Transverse colon (tissue), 4 donors: ENCODE data around the gene DMD. TPM values are rescaled to one million over a fixed set of nuclear protein-coding genes. Genes with fewer than 3 reads are reported as not detected.

Experiments
- DNase-seq: peaks from one replicate; pipeline ENCODE4 v3.0.0-alpha.2; 2019
- H3K27ac ChIP-seq, 4 donors: fragments of 200-600 bp; sonication (generic); 2 replicates each; pipeline ENCODE4 v1.5.1; 2016 to 2018; ENCODE audit warnings: inconsistent platforms in 4 of 4
- H3K27me3 ChIP-seq: fragments of 200-600 bp; sonication (generic); 2 replicates; pipeline ENCODE4 v1.5.1; 2017; ENCODE audit warnings: inconsistent platforms
- H3K36me3 ChIP-seq, 4 donors: fragments of 200-600 bp; sonication (generic); 2 replicates each; pipeline ENCODE4 v1.5.1; 2017 to 2019; ENCODE audit warnings: inconsistent platforms in 4 of 4
- H3K4me1 ChIP-seq, 4 donors: fragments of 200-600 bp; sonication (generic); 2 replicates each; pipeline ENCODE4 v1.5.1; 2017 to 2020; ENCODE audit warnings: inconsistent platforms in 4 of 4
- H3K4me3 ChIP-seq, 4 donors: fragments of 200-600 bp; sonication (generic); 1 replicate in 1 of 4; 2 replicates in 3 of 4; pipeline versions ENCODE4 v1.5.1 to v1.6.1; 2017 to 2019; ENCODE audit warnings: inconsistent platforms in 4 of 4
- H3K9me3 ChIP-seq, 2 donors: fragments of 200-600 bp; sonication (generic); 2 replicates each; pipeline ENCODE4 v1.5.1; 2017 to 2019; ENCODE audit warnings: inconsistent platforms in 2 of 2
- EP300 ChIP-seq: sonication (generic); formaldehyde crosslinking; IDR thresholded peaks from one replicate; pipeline ENCODE4 v1.6.1; 2017; ENCODE audit warnings: antibody characterized with exemption, low read depth
- POLR2A ChIP-seq: fragments of 450-650 bp; IDR thresholded peaks from one replicate; pipeline ENCODE4 v1.6.1; 2016; ENCODE audit warnings: antibody characterized with exemption, mild to moderate bottlenecking, moderate library complexity
- POLR2AphosphoS5 ChIP-seq, 3 donors: sonication (generic); formaldehyde crosslinking; IDR thresholded peaks; one replicate each; pipeline ENCODE4 v1.6.1; 2016; ENCODE audit warnings: antibody characterized with exemption in 3 of 3
- WGBS, 2 donors: methylation state at CpG; one replicate each; pipeline ENCODE4 v1.1.5; 2018; ENCODE audit warnings: low coverage in 1 of 2; 5-methylcytosine and 5-hydroxymethylcytosine counted together
- in situ Hi-C, 4 donors: fragments of 200-750 bp; cut with MboI; loops; one replicate each; pipeline versions ENCODE4 v1.15.0 to v1.15.1; 2017; ENCODE audit warnings: low sequenced_read_pairs in 3 of 4, low pct_ligation_motif_present in 1 of 4, low pct_unique_long_range_greater_than_20kb in 1 of 4
- intact Hi-C: fragments of 100-400 bp; cut with DNase I; formaldehyde crosslinking; loops from one replicate; pipeline ENCODE4 v1.15.1; 2023; ENCODE audit warnings: low total_unique reads
- total RNA-seq, 4 donors: library from RNA; depleted of rRNA; stranded (reverse); fragments of >200 nt; gene quantifications; one replicate each; pipeline ENCODE4 v1.1.0, GENCODE V29; 2016
- TF ChIP-seq, protein P1 (sequence below), 5 experiments: fragments of 200-600 bp in 3 of 5; fragments of 450-650 bp in 2 of 5; sonication (generic) in 3 of 5; IDR thresholded peaks; 1 replicate in 2 of 5; 2 replicates in 3 of 5; pipeline ENCODE4 v1.5.1; 2016 to 2017; ENCODE audit warnings: antibody characterized with exemption in 5 of 5, inconsistent platforms in 3 of 5, mild to moderate bottlenecking in 2 of 5, moderate library complexity in 1 of 5

Gene DMD
- total RNA-seq, 4 donors from 2014 or later, result 20.9 to 44.6 (median 32.5) TPM

- H3K4me1 ChIP-seq, result no peaks in the 10 kb centered on the region
- no peak for DNase-seq
- in situ Hi-C loops (no loop called here), intact Hi-C loops (no loop called here)
- 49 to 71% methylated on average over 1 to 2 of the region's 2 CpGs for WGBS, 2 donors
- no peak overlapping the region for H3K4me3 ChIP-seq
- no peak for TF ChIP-seq EP300
- H3K27me3 ChIP-seq, result no peaks in the 10 kb centered on the region
- H3K36me3 ChIP-seq, result no peaks in the 10 kb centered on the region
- no peaks in the 10 kb centered on the region for H3K9me3 ChIP-seq
- no peak overlapping the region for H3K27ac ChIP-seq
These were observed 55.1 kb downstream of the DMD start for GRCh38 chrX:33156152-33156726.

GRCh38 chrX:33149580-33149979, 61.8 kb downstream of the DMD start:
- H3K9me3 ChIP-seq, result no peaks in the 10 kb centered on the region
- no peaks in the 10 kb centered on the region for H3K27me3 ChIP-seq
- H3K4me3 ChIP-seq, result no peak overlapping the region
- no peak for TF ChIP-seq POLR2A
- TF ChIP-seq, protein P1, sequence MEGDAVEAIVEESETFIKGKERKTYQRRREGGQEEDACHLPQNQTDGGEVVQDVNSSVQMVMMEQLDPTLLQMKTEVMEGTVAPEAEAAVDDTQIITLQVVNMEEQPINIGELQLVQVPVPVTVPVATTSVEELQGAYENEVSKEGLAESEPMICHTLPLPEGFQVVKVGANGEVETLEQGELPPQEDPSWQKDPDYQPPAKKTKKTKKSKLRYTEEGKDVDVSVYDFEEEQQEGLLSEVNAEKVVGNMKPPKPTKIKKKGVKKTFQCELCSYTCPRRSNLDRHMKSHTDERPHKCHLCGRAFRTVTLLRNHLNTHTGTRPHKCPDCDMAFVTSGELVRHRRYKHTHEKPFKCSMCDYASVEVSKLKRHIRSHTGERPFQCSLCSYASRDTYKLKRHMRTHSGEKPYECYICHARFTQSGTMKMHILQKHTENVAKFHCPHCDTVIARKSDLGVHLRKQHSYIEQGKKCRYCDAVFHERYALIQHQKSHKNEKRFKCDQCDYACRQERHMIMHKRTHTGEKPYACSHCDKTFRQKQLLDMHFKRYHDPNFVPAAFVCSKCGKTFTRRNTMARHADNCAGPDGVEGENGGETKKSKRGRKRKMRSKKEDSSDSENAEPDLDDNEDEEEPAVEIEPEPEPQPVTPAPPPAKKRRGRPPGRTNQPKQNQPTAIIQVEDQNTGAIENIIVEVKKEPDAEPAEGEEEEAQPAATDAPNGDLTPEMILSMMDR (IDR thresholded peaks at IDR 0.05), result no peak
- TF ChIP-seq POLR2AphosphoS5 (IDR thresholded peaks at IDR 0.05), result no peak
- TF ChIP-seq EP300, result no peak
- H3K4me1 ChIP-seq, result no peaks in the 10 kb centered on the region
- intact Hi-C loops, result no loop called here
- in situ Hi-C loops, result no loop called here
- WGBS, 2 donors, result 79% methylated on average over 4 of the region's 4 CpGs; no CpG with 5 or more reads in 1 of the 2 donors
- H3K36me3 ChIP-seq, result no peaks in the 10 kb centered on the region
- H3K27ac ChIP-seq, result no peak overlapping the region
- DNase-seq, result no peak

- Histone ChIP-seq H3K9me3 (no peaks in the 10 kb centered on the region), H3K27me3 (no peaks in the 10 kb centered on the region), H3K4me1 (no peaks in the 10 kb centered on the region), H3K27ac (no peak overlapping the region), H3K36me3 (no peaks in the 10 kb centered on the region), H3K4me3 (no peak overlapping the region)
- intact Hi-C loops (no loop called here), in situ Hi-C loops (no loop called here)
- 89% methylated on average over 5 of the region's 5 CpGs; no CpG with 5 or more reads in 1 of the 2 donors for WGBS, 2 donors
- no peak for TF ChIP-seq POLR2AphosphoS5 (IDR thresholded peaks at IDR 0.05)
- TF ChIP-seq, protein P1 (IDR thresholded peaks at IDR 0.05), result no peak
- no peak for TF ChIP-seq POLR2A
- no peak for TF ChIP-seq EP300
- DNase-seq, result no peak
These were observed 62.3 kb downstream of the DMD start for GRCh38 chrX:33149085-33149484.

GRCh38 chrX:33142331-33142730, 69.0 kb downstream of the DMD start:
- H3K9me3 ChIP-seq, result no peaks in the 10 kb centered on the region
- intact Hi-C loops (no loop called here), in situ Hi-C loops (no loop called here)
- H3K4me1 ChIP-seq, result no peaks in the 10 kb centered on the region
- DNase-seq, result no peak
- H3K27ac ChIP-seq, result no peak overlapping the region
- H3K4me3 ChIP-seq, result no peak overlapping the region
- no peaks in the 10 kb centered on the region for H3K36me3 ChIP-seq
- TF ChIP-seq, protein P1 (IDR thresholded peaks at IDR 0.05), result no peak
- TF ChIP-seq POLR2A, result no peak
- TF ChIP-seq EP300, result no peak
- no peaks in the 10 kb centered on the region for H3K27me3 ChIP-seq
- 70 to 87% methylated on average over 2 to 8 of the region's 8 CpGs for WGBS, 2 donors

DNA sequence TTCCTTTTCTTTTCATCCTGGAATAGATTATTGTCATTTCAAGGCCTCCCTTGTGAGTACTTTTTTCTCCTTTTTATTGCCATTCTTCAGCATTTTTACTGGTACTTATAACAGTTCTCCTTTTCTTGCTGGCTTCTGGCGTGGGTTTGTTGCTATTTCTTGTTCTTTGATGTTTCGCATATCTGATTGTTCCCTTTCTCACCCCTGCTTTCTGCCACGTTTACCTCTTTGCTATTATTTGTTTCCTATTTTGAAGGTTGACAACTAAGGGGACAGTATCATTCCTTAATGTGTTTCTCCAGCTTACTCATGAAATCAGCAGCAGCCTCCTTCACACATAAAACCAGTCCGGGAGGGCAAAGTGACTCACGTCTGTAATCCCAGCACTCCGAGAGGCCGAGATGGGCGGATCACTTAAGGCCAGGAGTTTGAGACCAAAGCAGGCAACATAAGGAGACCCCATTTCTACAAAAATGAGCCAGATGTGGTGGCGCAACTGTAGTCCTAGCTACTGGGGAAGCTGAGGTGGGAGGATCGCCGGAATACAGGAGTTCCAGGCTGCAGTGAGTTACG, 72.6 kb downstream of the DMD start:
- no peak overlapping the region for H3K27ac ChIP-seq
- intact Hi-C loops, result no loop called here
- no peaks in the 10 kb centered on the region for H3K4me1 ChIP-seq
- no peak overlapping the region for H3K4me3 ChIP-seq
- in situ Hi-C loops, result no loop called here
- no peaks in the 10 kb centered on the region for H3K9me3 ChIP-seq
- WGBS, 2 donors, result 66% methylated on average over 12 of the region's 12 CpGs; no CpG with 5 or more reads in 1 of the 2 donors
- no peaks in the 10 kb centered on the region for H3K27me3 ChIP-seq
- no peak for DNase-seq
- H3K36me3 ChIP-seq, result no peaks in the 10 kb centered on the region
- TF ChIP-seq POLR2A (no peak), EP300 (no peak), POLR2AphosphoS5 (IDR thresholded peaks at IDR 0.05) (no peak)
- TF ChIP-seq, protein P1 (IDR thresholded peaks at IDR 0.05), result no peak
